ENCODE data around the gene CMIP. TPM values are rescaled to one million over a fixed set of nuclear protein-coding genes. Genes with fewer than 3 reads are reported as not detected.
"Not testable (repeated sequence)": the region's sequence is repeated elsewhere in the genome, so short reads cannot be mapped to it uniquely, and the experiment has no call there.

The CMIP gene
- total RNA-seq, 1 experiment from 2014 or later: 53.6 TPM

GRCh38 chr16:81739503-81739902 lies 294.9 kb downstream of the CMIP start:
- no peak overlapping the region for H3K4me3 Mint-ChIP-seq (ENCODE audit: unreplicated experiment)
- no peaks in the 10 kb centered on the region for H3K4me1 Mint-ChIP-seq (ENCODE audit: insufficient read depth, unreplicated experiment)
- no peak overlapping the region for H3K27ac Mint-ChIP-seq (ENCODE audit: low read depth, unreplicated experiment)
- H3K27me3 Mint-ChIP-seq (ENCODE audit: insufficient read depth, unreplicated experiment): no peaks in the 10 kb centered on the region
- intact Hi-C loops (cut with micrococcal nuclease): loop anchor here (2.0 to 10.0 kb wide), 3 partner anchors 332 to 735 kb away; partner anchors contain the start of genes CENPN and CMC2
- no peak for DNase-seq (ENCODE audit: unreplicated experiment)
- no peaks in the 10 kb centered on the region for H3K9me3 Mint-ChIP-seq (ENCODE audit: unreplicated experiment)
- POLR2A ChIA-PET: no interaction called here
- CTCF ChIA-PET: interaction anchor here (0.5 to 3.9 kb wide), 12 partner anchors 10 to 1282 kb away, joined by 3 to 18 read pairs (median 4); no protein-coding TSS in a partner anchor
- no TSS peak for BruUV-seq (replicated peaks)
- H3K36me3 Mint-ChIP-seq (ENCODE audit: insufficient read depth, unreplicated experiment): no peaks in the 10 kb centered on the region
- no peak for TF ChIP-seq CTCF (IDR thresholded peaks at IDR 0.05; ENCODE audit: unreplicated experiment)

DNA sequence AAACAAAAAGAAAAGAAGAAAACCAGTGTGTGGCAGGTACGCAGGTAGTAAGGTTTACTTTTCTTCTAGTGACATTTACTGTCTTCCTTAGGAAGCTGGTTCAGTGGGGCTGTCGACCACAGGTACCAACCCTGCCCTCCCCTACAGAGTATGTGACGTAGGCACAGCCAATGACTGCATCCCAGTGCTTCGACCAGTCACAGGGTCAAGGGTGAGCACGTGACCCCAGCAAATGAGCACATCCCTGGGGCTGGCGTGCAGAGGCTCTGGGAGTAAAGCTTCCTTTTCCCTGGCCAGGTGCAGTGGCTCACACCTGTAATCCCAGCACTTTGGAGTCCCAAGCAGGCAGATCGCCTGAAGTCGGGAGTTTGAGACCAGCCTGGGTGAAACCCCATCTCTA lies 295.6 kb downstream of the CMIP start:
- DNase-seq (ENCODE audit: unreplicated experiment): no peak
- H3K36me3 Mint-ChIP-seq (ENCODE audit: insufficient read depth, unreplicated experiment): no peaks in the 10 kb centered on the region
- no peaks in the 10 kb centered on the region for H3K9me3 Mint-ChIP-seq (ENCODE audit: unreplicated experiment)
- CTCF ChIA-PET: interaction anchor here (0.5 to 1.3 kb wide), 5 partner anchors 10 to 1283 kb away, joined by 3 to 4 read pairs (median 3); no protein-coding TSS in a partner anchor
- H3K27ac Mint-ChIP-seq (ENCODE audit: low read depth, unreplicated experiment): no peak overlapping the region
- no TSS peak for BruUV-seq (replicated peaks)
- intact Hi-C loops (cut with micrococcal nuclease): no loop called here
- H3K4me1 Mint-ChIP-seq (ENCODE audit: insufficient read depth, unreplicated experiment): no peaks in the 10 kb centered on the region
- no peaks in the 10 kb centered on the region for H3K27me3 Mint-ChIP-seq (ENCODE audit: insufficient read depth, unreplicated experiment)
- H3K4me3 Mint-ChIP-seq (ENCODE audit: unreplicated experiment): no peak overlapping the region
- TF ChIP-seq CTCF (IDR thresholded peaks at IDR 0.05; ENCODE audit: unreplicated experiment): no peak
- POLR2A ChIA-PET: no interaction called here

GRCh38 chr16:81741430-81741770 lies 296.8 kb downstream of the CMIP start:
- H3K4me1 Mint-ChIP-seq (ENCODE audit: insufficient read depth, unreplicated experiment); H3K4me3 Mint-ChIP-seq (ENCODE audit: unreplicated experiment); H3K9me3 Mint-ChIP-seq (ENCODE audit: unreplicated experiment); H3K27me3 Mint-ChIP-seq (ENCODE audit: insufficient read depth, unreplicated experiment); H3K27ac Mint-ChIP-seq (ENCODE audit: low read depth, unreplicated experiment); POLR2A ChIA-PET; H3K36me3 Mint-ChIP-seq (ENCODE audit: insufficient read depth, unreplicated experiment); intact Hi-C loops (cut with micrococcal nuclease); DNase-seq (ENCODE audit: unreplicated experiment); BruUV-seq (replicated peaks): not testable (repeated sequence)
- CTCF ChIA-PET: interaction anchor here (0.6 to 1.4 kb wide), 4 partner anchors 10 to 652 kb away, joined by 3 to 6 read pairs (median 4); no protein-coding TSS in a partner anchor

GRCh38 chr16:81744385-81744784 lies 299.8 kb downstream of the CMIP start:
- no peak for TF ChIP-seq CTCF (IDR thresholded peaks at IDR 0.05; ENCODE audit: unreplicated experiment)
- ChIA-PET CTCF (interaction anchor here (0.6 to 1.1 kb wide), 2 partner anchors 12 to 212 kb away, joined by 3 read pairs; no protein-coding TSS in a partner anchor), POLR2A (no interaction called here)
- no peaks in the 10 kb centered on the region for H3K27me3 Mint-ChIP-seq (ENCODE audit: insufficient read depth, unreplicated experiment)
- H3K36me3 Mint-ChIP-seq (ENCODE audit: insufficient read depth, unreplicated experiment): no peaks in the 10 kb centered on the region
- no peak overlapping the region for H3K27ac Mint-ChIP-seq (ENCODE audit: low read depth, unreplicated experiment)
- H3K4me1 Mint-ChIP-seq (ENCODE audit: insufficient read depth, unreplicated experiment): no peaks in the 10 kb centered on the region
- intact Hi-C loops (cut with micrococcal nuclease): no loop called here
- no TSS peak for BruUV-seq (replicated peaks)
- DNase-seq (ENCODE audit: unreplicated experiment): no peak
- H3K4me3 Mint-ChIP-seq (ENCODE audit: unreplicated experiment): no peak overlapping the region
- H3K9me3 Mint-ChIP-seq (ENCODE audit: unreplicated experiment): no peaks in the 10 kb centered on the region

DNA sequence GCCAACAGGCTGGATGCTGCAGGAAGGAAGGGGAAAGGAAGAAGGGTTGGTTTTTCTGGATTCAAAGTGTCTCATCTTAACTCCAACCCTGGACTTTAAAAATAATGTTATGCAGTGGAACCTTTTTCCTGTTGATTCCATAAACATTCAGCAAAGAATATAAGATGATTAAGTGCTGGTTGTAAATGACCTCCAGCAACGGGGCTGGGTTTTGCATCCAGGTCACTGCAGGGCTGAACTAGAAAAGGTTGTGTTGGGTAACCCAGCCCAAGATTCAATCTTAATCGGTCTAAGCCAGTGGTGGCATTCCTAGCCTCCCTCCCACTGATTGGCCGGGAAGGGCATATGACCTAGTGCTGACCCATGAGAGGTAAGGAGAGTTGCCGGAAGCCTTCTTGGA lies 300.3 kb downstream of the CMIP start:
- Mint-ChIP-seq H3K4me1 (ENCODE audit: insufficient read depth, unreplicated experiment) (no peaks in the 10 kb centered on the region), H3K4me3 (ENCODE audit: unreplicated experiment) (no peak overlapping the region), H3K27ac (ENCODE audit: low read depth, unreplicated experiment) (no peak overlapping the region), H3K9me3 (ENCODE audit: unreplicated experiment) (no peaks in the 10 kb centered on the region), H3K36me3 (ENCODE audit: insufficient read depth, unreplicated experiment) (no peaks in the 10 kb centered on the region), H3K27me3 (ENCODE audit: insufficient read depth, unreplicated experiment) (no peaks in the 10 kb centered on the region)
- BruUV-seq (replicated peaks): no TSS peak
- POLR2A ChIA-PET: no interaction called here
- TF ChIP-seq CTCF (IDR thresholded peaks at IDR 0.05; ENCODE audit: unreplicated experiment): no peak
- intact Hi-C loops (cut with micrococcal nuclease): no loop called here
- CTCF ChIA-PET: interaction anchor here (0.6 kb wide), 1 partner anchor 213 kb away, joined by 3 read pairs; no protein-coding TSS in a partner anchor
- no peak for DNase-seq (ENCODE audit: unreplicated experiment)
